BJ (cell line): ENCODE results near the gene SAA1. TPM values are rescaled to one million over a fixed set of nuclear protein-coding genes. Genes with fewer than 3 reads are reported as not detected.

ENCODE experiments used
- CTCF ChIA-PET: fragments of 350-600 bp; formaldehyde crosslinking; extraction: SDS; loops from one replicate; lab custom pipeline; 2021; ENCODE audit warnings: antibody characterized with exemption, inconsistent platforms; lab: Yijun Ruan, JAX
- POLR2A ChIA-PET: fragments of 300-600 bp; sonication (Branson Sonifier 250); formaldehyde crosslinking; extraction: SDS; loops from one replicate; lab custom pipeline; 2021; ENCODE audit warnings: antibody characterized with exemption; lab: Charles Lee
- DNase-seq: peaks from one replicate; pipeline ENCODE4 v3.0.0-alpha.2; 2011; ENCODE audit warnings: low read depth
- H3K27me3 ChIP-seq: 2 replicates; pipeline ENCODE4 v1.6.0; 2011; ENCODE audit warnings: low read length; ENCODE audit not compliant: control insufficient read depth, insufficient read depth
- H3K36me3 ChIP-seq: 2 replicates; pipeline ENCODE4 v1.5.1; 2011; ENCODE audit warnings: low read length; ENCODE audit not compliant: control insufficient read depth, insufficient read depth
- H3K4me3 ChIP-seq: 2 replicates; pipeline ENCODE4 v1.5.1; 2011; ENCODE audit warnings: low read depth, mild to moderate bottlenecking, control low read depth, low read length
- polyA plus RNA-seq: library from polyadenylated mRNA; depleted of rRNA; stranded (reverse); fragments of >200 nt; gene quantifications from 2 replicates; pipeline ENCODE4 v1.2.3, GENCODE V29; 2011
- TF ChIP-seq, protein P1 (sequence below): IDR thresholded peaks from 2 replicates; pipeline ENCODE4 v1.5.1; 2011; ENCODE audit warnings: low read depth, mild to moderate bottlenecking, control low read depth, inconsistent platforms, low read length, moderate library complexity; ENCODE audit not compliant: insufficient read depth

The SAA1 gene
- polyA plus RNA-seq, 1 experiment = 2.3 TPM

DNA sequence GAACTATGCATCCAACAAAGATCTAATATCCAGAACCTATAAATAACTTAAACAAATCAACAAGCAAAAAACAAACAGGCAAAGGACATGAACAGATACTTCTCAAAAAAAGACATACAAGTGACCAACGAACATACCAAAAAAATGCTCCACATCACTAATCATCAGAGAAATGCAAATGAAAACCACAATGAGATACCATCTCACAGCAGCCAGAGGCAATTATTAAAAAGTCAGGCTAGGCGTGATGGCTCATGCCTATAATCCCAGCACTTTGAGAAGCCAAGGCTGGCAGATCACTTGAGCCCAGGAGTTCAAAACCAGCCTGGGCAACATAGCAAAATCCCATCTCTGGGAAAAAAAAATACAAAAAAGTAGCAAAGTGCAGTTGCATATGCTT is 40.2 kb upstream of the SAA1 start:
- TF ChIP-seq, protein P1, sequence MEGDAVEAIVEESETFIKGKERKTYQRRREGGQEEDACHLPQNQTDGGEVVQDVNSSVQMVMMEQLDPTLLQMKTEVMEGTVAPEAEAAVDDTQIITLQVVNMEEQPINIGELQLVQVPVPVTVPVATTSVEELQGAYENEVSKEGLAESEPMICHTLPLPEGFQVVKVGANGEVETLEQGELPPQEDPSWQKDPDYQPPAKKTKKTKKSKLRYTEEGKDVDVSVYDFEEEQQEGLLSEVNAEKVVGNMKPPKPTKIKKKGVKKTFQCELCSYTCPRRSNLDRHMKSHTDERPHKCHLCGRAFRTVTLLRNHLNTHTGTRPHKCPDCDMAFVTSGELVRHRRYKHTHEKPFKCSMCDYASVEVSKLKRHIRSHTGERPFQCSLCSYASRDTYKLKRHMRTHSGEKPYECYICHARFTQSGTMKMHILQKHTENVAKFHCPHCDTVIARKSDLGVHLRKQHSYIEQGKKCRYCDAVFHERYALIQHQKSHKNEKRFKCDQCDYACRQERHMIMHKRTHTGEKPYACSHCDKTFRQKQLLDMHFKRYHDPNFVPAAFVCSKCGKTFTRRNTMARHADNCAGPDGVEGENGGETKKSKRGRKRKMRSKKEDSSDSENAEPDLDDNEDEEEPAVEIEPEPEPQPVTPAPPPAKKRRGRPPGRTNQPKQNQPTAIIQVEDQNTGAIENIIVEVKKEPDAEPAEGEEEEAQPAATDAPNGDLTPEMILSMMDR = no peak
- ChIA-PET CTCF (no interaction called here), POLR2A (no interaction called here)
- no peaks in the 10 kb centered on the region; the same call in 1 of the 2 replicates for H3K27me3 ChIP-seq
- H3K36me3 ChIP-seq = no peaks in the 10 kb centered on the region
- no peak for DNase-seq
- H3K4me3 ChIP-seq = no peak overlapping the region

DNA sequence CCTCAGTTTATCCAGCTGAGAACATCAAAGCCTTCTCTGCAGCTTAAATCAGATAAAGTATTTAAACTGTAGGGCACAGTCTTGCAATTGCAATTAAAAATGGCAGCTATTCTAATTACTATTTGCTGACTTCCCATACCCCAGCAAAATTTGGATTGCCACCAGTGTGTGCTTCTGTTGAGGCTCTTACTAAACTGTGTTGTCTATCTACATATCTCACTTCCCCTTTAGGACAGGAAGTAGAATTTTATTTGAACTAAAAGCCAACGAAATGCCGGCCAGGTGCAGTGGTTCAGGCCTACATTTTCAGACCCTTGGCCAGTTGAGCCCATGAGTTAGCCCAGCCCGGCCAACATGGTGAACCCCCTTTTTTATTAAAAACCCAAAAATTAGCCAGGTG is 36.6 kb upstream of the SAA1 start:
- CTCF ChIA-PET = interaction anchor here (1.2 to 1.3 kb wide), 2 partner anchors 9 to 14 kb away, joined by 3 to 4 read pairs; no protein-coding TSS in a partner anchor

DNA sequence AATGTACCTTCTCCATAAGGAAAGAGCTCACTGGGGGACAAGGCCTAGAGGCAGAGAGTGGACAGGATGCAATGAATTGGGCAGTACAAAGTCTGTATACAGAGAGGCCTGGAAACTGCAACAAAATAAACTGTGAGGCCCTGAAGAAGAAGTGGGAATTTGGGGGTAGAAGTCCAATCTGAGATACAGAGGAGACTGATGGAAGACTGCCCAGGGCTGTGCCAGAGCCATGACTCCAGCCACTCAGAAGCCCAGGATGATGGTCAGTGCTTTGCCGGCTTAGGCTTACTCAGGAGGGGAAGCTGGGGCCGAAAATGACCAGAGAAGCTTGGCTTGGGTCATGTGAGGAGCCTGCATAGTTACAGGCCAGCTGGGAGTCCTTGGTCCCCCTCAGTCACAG is 35.2 kb upstream of the SAA1 start:
- TF ChIP-seq, protein P1 = no peak
- Histone ChIP-seq H3K27me3 (no peaks in the 10 kb centered on the region; the same call in 1 of the 2 replicates), H3K4me3 (no peak overlapping the region), H3K36me3 (no peaks in the 10 kb centered on the region)
- DNase-seq = no peak
- ChIA-PET POLR2A (no interaction called here), CTCF (interaction anchor here (0.8 to 0.9 kb wide), 2 partner anchors 13 kb away, joined by 3 read pairs; no protein-coding TSS in a partner anchor)

More for the DNA sequence above, 36.6 kb upstream of the SAA1 start:
- POLR2A ChIA-PET = no interaction called here
- Histone ChIP-seq H3K4me3 (no peak overlapping the region), H3K27me3 (no peaks in the 10 kb centered on the region), H3K36me3 (no peaks in the 10 kb centered on the region)
- TF ChIP-seq, protein P1 = no peak
- DNase-seq = no peak

DNA sequence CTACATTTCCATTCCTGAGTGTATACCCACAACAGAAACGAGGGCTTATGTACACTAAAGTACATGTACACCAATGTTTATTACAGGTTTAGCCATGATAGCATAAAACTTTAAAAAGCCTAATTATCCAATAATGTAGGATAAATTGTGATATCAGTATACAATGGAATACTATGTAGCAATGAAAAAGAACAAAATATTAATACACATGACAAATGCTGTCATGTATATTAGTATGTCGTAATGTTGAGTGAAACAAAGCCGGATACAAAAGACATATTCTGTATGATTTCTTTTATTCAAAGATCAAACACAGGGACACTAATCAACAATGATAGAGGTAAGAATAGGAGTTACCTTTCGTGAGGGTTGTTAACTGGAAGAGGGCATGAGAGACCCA is 32.2 kb upstream of the SAA1 start:
- TF ChIP-seq, protein P1 = no peak
- ChIA-PET CTCF (no interaction called here), POLR2A (no interaction called here)
- H3K36me3 ChIP-seq = no peaks in the 10 kb centered on the region
- peaks cover 2% of the 10 kb centered on the region for H3K27me3 ChIP-seq
- no peak for DNase-seq
- no peak overlapping the region for H3K4me3 ChIP-seq

DNA sequence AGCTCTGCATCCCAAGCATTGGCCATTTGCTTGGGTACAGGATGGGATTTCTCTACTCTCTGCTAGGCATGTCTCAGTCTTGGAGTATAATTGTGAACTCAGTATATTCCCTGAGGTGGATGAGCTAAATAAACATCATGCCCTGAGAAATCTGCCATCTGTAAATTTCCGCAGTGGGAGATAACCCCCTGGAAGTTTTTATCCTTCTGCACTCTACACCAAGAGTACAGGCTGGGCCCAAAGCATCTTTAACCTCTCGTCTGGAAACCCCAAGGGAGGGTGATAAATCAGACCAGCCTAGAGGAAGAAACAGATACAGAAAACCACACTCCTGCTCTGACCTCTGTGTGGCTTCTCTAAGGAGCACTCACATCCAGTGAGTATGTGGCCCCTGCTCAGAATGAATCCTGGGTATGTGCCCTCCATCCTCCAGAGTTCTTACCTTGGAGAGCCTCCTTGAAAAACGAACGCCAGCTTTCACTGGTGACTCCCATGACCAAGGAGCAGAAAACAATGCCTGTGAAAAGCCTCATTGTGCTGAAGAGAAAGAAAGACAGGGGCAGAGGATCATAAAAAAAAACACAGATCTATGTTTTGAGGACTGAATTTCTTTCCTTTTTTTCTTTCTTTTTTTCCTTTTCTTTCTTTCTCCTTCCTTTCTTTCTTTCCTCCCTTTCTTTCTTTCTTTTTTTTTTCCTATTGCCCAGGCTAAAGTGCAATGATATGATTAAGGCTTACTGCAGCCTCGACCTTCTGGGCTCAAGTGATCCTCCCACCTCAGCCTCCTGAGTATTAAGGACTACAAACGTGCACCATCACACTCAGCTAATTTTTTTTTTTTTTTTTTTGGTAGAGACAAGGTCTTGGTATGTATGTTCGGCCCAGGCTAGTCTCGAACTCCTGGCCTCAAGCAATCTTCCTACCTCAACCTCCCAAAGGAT is 30.4 kb upstream of the SAA1 start:
- ChIA-PET CTCF (interaction anchor here (0.7 to 1.9 kb wide), 3 partner anchors 8 to 112 kb away, joined by 3 to 6 read pairs (median 3); partner anchors contain the start of gene SAA2), POLR2A (no interaction called here)
- Histone ChIP-seq H3K27me3 (peaks cover 6% of the 10 kb centered on the region), H3K4me3 (no peak overlapping the region), H3K36me3 (no peaks in the 10 kb centered on the region)
- TF ChIP-seq, protein P1 = no peak
- DNase-seq = no peak
